ENCODE data around the gene PDILT.

Gene PDILT

GRCh38 chr16:20363191-20363590, 41.3 kb downstream of the PDILT start:
- DNase-seq (ENCODE audit: low read depth in 2 of 2): no peak

GRCh38 chr16:20359997-20360396, 44.5 kb downstream of the PDILT start:
- no peak for DNase-seq (ENCODE audit: low read depth in 2 of 2)

- no peak for DNase-seq (ENCODE audit: low read depth in 2 of 2)
Observed at GRCh38 chr16:20355114-20355782, 49.3 kb downstream of the PDILT start.

- DNase-seq (ENCODE audit: low read depth in 2 of 2): no peak
Observed at GRCh38 chr16:20353379-20353778, 51.2 kb downstream of the PDILT start.

- DNase-seq (ENCODE audit: low read depth in 2 of 2): no peak
Observed at GRCh38 chr16:20352615-20353014, 51.9 kb downstream of the PDILT start, which contains the start of gene UMOD. Gene UMOD, minus strand, starts transcription at chr16:20352715. Its CDS starts 1,978 bp downstream, at chr16:20350737.

- DNase-seq (ENCODE audit: low read depth in 2 of 2): no peak
Observed at GRCh38 chr16:20349615-20350014, 54.9 kb downstream of the PDILT start.

- DNase-seq (ENCODE audit: low read depth in 2 of 2): no peak
Observed at GRCh38 chr16:20348365-20349185, 56.0 kb downstream of the PDILT start.

- no peak for DNase-seq (ENCODE audit: low read depth in 2 of 2)
Observed at GRCh38 chr16:20347666-20348364, 56.7 kb downstream of the PDILT start.

- DNase-seq (ENCODE audit: low read depth in 2 of 2): no peak
Observed at GRCh38 chr16:20344611-20345010, 59.9 kb downstream of the PDILT start.

- no peak for DNase-seq (ENCODE audit: low read depth in 2 of 2)
Observed at GRCh38 chr16:20339744-20340143, 64.8 kb downstream of the PDILT start.

- no peak for DNase-seq (ENCODE audit: low read depth in 2 of 2)
Observed at GRCh38 chr16:20336955-20337354, 67.6 kb downstream of the PDILT start.

- DNase-seq (ENCODE audit: low read depth in 2 of 2): no peak
Observed at GRCh38 chr16:20334396-20334795, 70.1 kb downstream of the PDILT start.

GRCh38 chr16:20333120-20333519, 71.4 kb downstream of the PDILT start:
- no peak for DNase-seq (ENCODE audit: low read depth in 2 of 2)

GRCh38 chr16:20332411-20332810, 72.1 kb downstream of the PDILT start:
- no peak for DNase-seq (ENCODE audit: low read depth in 2 of 2)

- DNase-seq (ENCODE audit: low read depth in 2 of 2): no peak
Observed at GRCh38 chr16:20331635-20332034, 72.9 kb downstream of the PDILT start.

GRCh38 chr16:20329392-20330138, 75.0 kb downstream of the PDILT start:
- no peak for DNase-seq (ENCODE audit: low read depth in 2 of 2)

GRCh38 chr16:20327444-20328041, 77.0 kb downstream of the PDILT start, which contains the start of gene GP2:
Gene GP2, minus strand, starts transcription at chr16:20327513. Its CDS starts 1,082 bp downstream, at chr16:20326431.
- DNase-seq (ENCODE audit: low read depth in 2 of 2): no peak

GRCh38 chr16:20326321-20326720, 78.2 kb downstream of the PDILT start:
- DNase-seq (ENCODE audit: low read depth in 2 of 2): no peak

- DNase-seq (ENCODE audit: low read depth in 2 of 2): no peak
Observed at GRCh38 chr16:20325005-20325404, 79.5 kb downstream of the PDILT start.

GRCh38 chr16:20323591-20324117, 80.9 kb downstream of the PDILT start:
- no peak for DNase-seq (ENCODE audit: low read depth in 2 of 2)

- DNase-seq (ENCODE audit: low read depth in 2 of 2): no peak
Observed at GRCh38 chr16:20322696-20323095, 81.8 kb downstream of the PDILT start.
